BLaER1 (cell line): ENCODE results near the gene PTPN21.

Experiments used
- H3K27ac ChIP-seq: shearing (Covaris generic); formaldehyde crosslinking; 2 replicates; pipeline ENCODE4 v1.8.1; 2022
- H3K27me3 ChIP-seq: shearing (Covaris generic); formaldehyde crosslinking; 2 replicates; pipeline ENCODE4 v1.8.1; 2022
- H3K36me3 ChIP-seq: shearing (Covaris generic); formaldehyde crosslinking; 2 replicates; pipeline ENCODE4 v1.8.1; 2022
- H3K4me1 ChIP-seq: shearing (Covaris generic); formaldehyde crosslinking; 2 replicates; pipeline ENCODE4 v1.8.1; 2022
- H3K4me2 ChIP-seq: shearing (Covaris generic); formaldehyde crosslinking; 2 replicates; pipeline ENCODE4 v1.8.1; 2022
- H3K4me3 ChIP-seq: shearing (Covaris generic); formaldehyde crosslinking; 2 replicates; pipeline ENCODE4 v1.8.1; 2022
- H3K9ac ChIP-seq: shearing (Covaris generic); formaldehyde crosslinking; 2 replicates; pipeline ENCODE4 v1.8.1; 2022
- H3K9me3 ChIP-seq: shearing (Covaris generic); formaldehyde crosslinking; 2 replicates; pipeline ENCODE4 v1.8.1; 2022
- H4K20me1 ChIP-seq: shearing (Covaris generic); formaldehyde crosslinking; 2 replicates; pipeline ENCODE4 v1.8.1; 2022
- Cebpa-rat ChIP-seq: shearing (Covaris generic); IDR thresholded peaks from 2 replicates; pipeline ENCODE4 v1.8.1; 2022

The PTPN21 gene

DNA sequence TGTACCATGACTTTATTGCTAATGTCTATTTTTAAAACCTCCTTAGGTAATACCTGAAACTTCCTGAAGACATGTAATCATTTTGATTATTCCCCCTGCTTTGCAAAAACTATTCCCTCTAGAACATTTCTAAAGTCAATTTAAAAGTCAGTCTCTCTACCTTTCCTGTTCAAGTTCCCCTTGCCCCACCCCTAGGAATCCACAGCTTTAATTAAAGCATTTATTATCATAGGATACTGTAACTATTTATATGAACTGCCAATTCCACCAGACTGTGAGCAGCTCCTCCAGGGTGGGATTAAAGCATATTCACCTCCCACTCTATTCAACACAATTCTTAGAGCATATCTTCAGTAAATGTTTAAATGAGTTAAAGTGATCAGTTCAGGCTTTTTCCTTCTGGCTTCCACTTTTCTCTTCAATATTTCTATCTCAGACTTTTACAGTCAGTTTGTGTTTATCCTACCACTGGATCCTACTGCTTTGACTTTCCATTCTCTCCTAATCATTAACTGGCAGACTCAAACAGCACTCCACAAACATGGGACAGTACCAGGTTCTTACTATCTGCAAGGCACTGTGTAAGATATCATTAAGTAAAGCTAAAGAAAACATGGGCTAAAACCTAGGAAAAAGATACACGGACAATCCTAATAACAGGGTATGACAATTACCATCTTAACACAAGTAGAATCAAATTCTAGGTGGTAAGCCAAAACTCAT lies 39.1 kb downstream of the PTPN21 start:
- no peaks in the 10 kb centered on the region for H3K36me3 ChIP-seq
- no peak overlapping the region for H3K9ac ChIP-seq
- H3K4me2 ChIP-seq, result no peak overlapping the region
- no peak overlapping the region for H3K27ac ChIP-seq
- H3K9me3 ChIP-seq, result no peaks in the 10 kb centered on the region
- no peak overlapping the region for H3K4me3 ChIP-seq
- TF ChIP-seq Cebpa-rat, result no peak
- no peaks in the 10 kb centered on the region for H3K27me3 ChIP-seq
- H3K4me1 ChIP-seq, result no peaks in the 10 kb centered on the region
- no peaks in the 10 kb centered on the region for H4K20me1 ChIP-seq

DNA sequence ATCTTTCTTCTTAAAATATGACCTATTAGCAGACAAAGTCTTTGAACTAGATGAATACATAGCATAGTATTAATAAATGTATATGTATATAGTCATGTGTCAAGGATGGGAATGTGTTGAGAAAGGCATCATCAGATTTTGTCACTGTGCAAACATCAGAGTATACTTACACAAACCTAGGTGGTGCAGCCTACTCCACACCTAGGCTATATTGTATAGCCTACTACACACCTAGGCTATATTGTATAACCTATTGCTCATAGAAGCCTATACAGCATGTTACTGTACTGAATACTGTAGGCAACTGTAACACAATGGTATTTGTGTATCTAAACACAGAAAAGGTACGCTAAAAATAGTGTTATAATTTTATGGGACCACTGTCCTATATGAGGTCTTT lies 47.6 kb downstream of the PTPN21 start:
- H3K9me3 ChIP-seq, result no peaks in the 10 kb centered on the region
- H3K27me3 ChIP-seq, result no peaks in the 10 kb centered on the region
- no peak overlapping the region for H3K27ac ChIP-seq

DNA sequence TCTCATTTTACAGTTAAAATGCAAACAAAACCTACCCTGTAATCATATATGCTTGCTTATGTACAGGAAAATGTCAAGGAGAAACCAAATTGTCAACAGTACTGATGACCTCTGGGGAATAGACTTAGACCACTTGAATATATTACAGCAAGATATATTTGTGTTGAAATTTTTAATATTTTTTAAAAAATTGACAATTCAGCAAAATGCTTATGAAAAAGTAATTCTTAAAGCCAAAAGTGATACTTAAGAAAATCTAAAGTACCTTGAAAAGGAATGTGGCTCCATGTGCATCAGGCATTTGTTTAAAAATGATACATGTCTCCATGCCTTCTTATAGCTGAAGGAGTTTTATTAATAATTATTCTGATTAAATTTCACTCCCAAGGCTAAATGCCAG lies 49.2 kb downstream of the PTPN21 start:
- TF ChIP-seq Cebpa-rat, result no peak
- Histone ChIP-seq H3K9me3 (no peaks in the 10 kb centered on the region), H3K9ac (no peak overlapping the region), H3K36me3 (no peaks in the 10 kb centered on the region), H3K27me3 (no peaks in the 10 kb centered on the region), H3K27ac (no peak overlapping the region), H4K20me1 (no peaks in the 10 kb centered on the region), H3K4me1 (no peaks in the 10 kb centered on the region), H3K4me2 (no peak overlapping the region), H3K4me3 (no peak overlapping the region)

More for the DNA sequence above, 47.6 kb downstream of the PTPN21 start:
- H3K9ac ChIP-seq, result no peak overlapping the region
- no peak overlapping the region for H3K4me3 ChIP-seq
- H3K4me2 ChIP-seq, result no peak overlapping the region
- no peaks in the 10 kb centered on the region for H3K4me1 ChIP-seq
- no peaks in the 10 kb centered on the region for H4K20me1 ChIP-seq
- H3K36me3 ChIP-seq, result no peaks in the 10 kb centered on the region
- no peak for TF ChIP-seq Cebpa-rat

DNA sequence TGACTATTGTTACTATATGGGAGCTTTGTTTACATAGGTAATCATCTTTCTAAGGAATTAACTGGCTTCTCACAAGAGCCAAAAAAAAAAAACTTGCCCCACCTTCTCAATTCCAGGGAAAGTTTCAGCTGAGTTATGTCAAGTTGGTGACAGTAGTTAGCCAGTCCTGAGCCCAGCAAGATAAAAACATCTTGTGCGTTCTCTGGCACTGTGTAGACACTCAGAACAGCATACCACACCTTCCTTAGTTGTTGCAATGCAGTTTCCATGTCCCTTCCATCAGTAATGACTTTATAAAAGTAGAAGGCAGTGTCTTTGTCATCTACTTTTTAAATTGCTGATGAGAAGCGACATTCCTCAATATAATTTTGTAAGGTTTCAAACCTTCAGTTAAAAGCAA lies 50.2 kb downstream of the PTPN21 start:
- Histone ChIP-seq H3K36me3 (no peaks in the 10 kb centered on the region), H3K9me3 (no peaks in the 10 kb centered on the region), H3K27me3 (no peaks in the 10 kb centered on the region), H3K4me3 (no peak overlapping the region), H3K27ac (no peak overlapping the region), H4K20me1 (no peaks in the 10 kb centered on the region), H3K4me2 (no peak overlapping the region), H3K9ac (no peak overlapping the region), H3K4me1 (no peaks in the 10 kb centered on the region)
- no peak for TF ChIP-seq Cebpa-rat

DNA sequence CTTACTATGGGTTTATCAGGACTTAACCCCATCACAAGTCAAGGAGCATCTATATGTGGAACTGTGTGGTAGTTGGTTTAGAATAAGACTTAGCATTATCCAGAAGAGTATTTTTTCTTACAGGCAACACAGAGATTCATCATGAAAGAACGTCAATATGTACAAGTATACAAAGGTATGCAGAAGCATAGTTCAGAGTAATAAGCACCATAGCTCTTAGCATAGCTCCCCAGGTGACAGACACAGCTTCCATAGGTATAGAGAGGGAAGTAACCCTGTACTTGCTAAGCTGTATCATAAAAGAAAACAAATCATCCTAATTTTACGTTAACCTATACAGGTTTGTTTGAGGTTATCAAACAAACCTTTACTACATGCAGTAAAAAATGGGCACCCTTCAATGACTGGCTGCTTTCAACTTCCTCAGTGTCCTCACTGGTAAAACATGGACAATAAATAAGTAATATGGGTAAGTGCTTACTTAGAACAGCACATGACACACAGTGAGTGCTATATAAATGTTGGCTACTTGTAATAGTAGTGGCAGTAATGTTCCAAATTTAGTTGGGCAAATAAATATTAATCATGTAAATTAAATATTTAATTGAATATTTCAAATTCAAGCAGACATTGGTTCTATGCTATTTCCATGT lies 50.9 kb downstream of the PTPN21 start:
- no peak for TF ChIP-seq Cebpa-rat
- Histone ChIP-seq H3K36me3 (no peaks in the 10 kb centered on the region), H3K4me2 (no peak overlapping the region), H4K20me1 (no peaks in the 10 kb centered on the region), H3K4me1 (no peaks in the 10 kb centered on the region), H3K9me3 (no peaks in the 10 kb centered on the region), H3K9ac (no peak overlapping the region), H3K4me3 (no peak overlapping the region), H3K27ac (no peak overlapping the region), H3K27me3 (no peaks in the 10 kb centered on the region)

DNA sequence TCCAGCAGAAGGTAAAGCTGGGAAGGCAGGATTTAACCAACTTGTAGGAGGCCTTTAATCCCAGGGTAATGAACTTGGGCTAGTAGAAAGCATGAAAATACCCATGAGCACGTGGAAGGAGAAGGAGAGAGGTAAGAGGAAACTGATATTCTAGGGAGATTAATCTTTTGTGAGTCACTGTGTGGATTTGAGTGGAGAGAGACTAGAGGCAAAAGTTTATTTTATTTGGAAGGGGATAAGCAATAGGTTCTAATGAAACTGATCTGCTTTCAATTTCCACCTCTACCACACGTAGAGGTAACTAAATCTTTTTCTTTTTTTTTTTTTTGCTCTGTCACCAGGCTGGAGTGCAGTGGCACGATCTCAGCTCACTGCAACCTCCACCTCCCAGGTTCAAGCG lies 52.1 kb downstream of the PTPN21 start:
- Histone ChIP-seq H3K27me3 (no peaks in the 10 kb centered on the region), H4K20me1 (no peaks in the 10 kb centered on the region), H3K4me2 (no peak overlapping the region), H3K4me3 (no peak overlapping the region), H3K9ac (no peak overlapping the region), H3K9me3 (no peaks in the 10 kb centered on the region), H3K27ac (no peak overlapping the region), H3K4me1 (no peaks in the 10 kb centered on the region), H3K36me3 (no peaks in the 10 kb centered on the region)
- TF ChIP-seq Cebpa-rat, result no peak

DNA sequence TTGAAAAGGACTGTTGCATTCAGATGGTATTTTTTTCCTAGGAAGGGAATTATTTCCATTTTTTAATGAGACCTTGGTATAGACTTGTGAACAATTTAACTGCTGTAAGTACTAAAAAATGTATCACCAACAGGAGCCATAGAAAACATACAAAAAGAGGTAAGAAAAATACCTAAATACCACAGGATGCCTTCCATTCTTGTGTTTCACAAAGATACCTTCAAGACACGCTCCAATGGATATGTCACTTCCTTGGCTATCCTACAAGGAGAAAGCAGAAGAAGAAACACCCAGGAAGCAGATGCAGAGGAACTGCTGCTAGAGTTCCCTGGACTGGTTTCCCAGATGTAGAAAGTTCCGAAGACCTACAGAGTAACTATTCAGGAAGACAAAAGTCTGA lies 54.2 kb downstream of the PTPN21 start:
- Histone ChIP-seq H3K4me3 (no peak overlapping the region), H3K27ac (no peak overlapping the region), H3K9me3 (no peaks in the 10 kb centered on the region), H4K20me1 (no peaks in the 10 kb centered on the region), H3K4me1 (no peaks in the 10 kb centered on the region), H3K27me3 (no peaks in the 10 kb centered on the region), H3K9ac (no peak overlapping the region), H3K4me2 (no peak overlapping the region), H3K36me3 (no peaks in the 10 kb centered on the region)
- TF ChIP-seq Cebpa-rat, result no peak

DNA sequence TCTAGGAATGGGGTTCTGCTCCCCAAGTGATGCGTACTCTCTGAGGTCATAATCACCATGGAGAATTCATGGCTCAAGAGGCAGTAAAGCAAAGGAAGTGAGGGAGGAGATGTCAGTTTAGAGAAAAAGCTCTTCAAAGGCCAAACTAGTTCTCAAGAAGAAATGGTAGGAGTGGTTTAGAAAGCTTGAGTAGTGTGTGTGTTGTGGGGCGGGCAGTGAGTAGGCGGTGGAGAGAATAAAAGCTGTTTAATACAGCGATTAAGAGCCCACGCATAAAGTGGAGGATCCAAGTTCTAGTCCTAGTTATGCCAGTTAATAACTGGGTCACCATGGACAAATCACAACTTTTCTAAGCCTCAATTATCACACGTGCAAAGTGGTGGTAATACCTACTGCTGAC lies 55.6 kb downstream of the PTPN21 start:
- no peak overlapping the region for H3K9ac ChIP-seq
- H3K4me2 ChIP-seq, result no peak overlapping the region
- no peak overlapping the region for H3K4me3 ChIP-seq
- H3K36me3 ChIP-seq, result no peaks in the 10 kb centered on the region
- no peaks in the 10 kb centered on the region for H3K27me3 ChIP-seq
- H3K4me1 ChIP-seq, result no peaks in the 10 kb centered on the region
- no peaks in the 10 kb centered on the region for H3K9me3 ChIP-seq
- TF ChIP-seq Cebpa-rat, result no peak
- no peaks in the 10 kb centered on the region for H4K20me1 ChIP-seq
- no peak overlapping the region for H3K27ac ChIP-seq

DNA sequence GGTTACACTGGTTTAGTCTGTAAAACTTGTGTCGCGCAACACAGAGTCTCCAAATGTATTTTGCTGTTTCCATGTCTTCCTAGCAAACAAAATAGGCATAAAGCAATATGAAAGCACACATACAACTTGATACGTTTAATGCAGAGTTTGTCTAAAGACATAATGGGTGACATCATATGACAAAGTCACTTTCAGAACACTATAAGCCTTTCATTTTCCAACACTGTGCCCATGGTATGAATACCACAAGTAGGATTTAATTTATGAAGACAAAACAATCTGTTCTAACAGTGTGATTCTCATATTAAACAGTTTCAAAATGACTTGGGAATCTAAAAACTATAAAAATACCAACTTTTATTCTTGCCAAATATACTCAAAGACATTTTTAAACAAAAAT lies 58.4 kb downstream of the PTPN21 start:
- Histone ChIP-seq H3K27ac (no peak overlapping the region), H3K9me3 (no peaks in the 10 kb centered on the region), H3K9ac (no peak overlapping the region), H3K27me3 (no peaks in the 10 kb centered on the region), H3K36me3 (no peaks in the 10 kb centered on the region), H3K4me1 (no peaks in the 10 kb centered on the region), H4K20me1 (no peaks in the 10 kb centered on the region), H3K4me3 (no peak overlapping the region), H3K4me2 (no peak overlapping the region)
- TF ChIP-seq Cebpa-rat, result no peak

DNA sequence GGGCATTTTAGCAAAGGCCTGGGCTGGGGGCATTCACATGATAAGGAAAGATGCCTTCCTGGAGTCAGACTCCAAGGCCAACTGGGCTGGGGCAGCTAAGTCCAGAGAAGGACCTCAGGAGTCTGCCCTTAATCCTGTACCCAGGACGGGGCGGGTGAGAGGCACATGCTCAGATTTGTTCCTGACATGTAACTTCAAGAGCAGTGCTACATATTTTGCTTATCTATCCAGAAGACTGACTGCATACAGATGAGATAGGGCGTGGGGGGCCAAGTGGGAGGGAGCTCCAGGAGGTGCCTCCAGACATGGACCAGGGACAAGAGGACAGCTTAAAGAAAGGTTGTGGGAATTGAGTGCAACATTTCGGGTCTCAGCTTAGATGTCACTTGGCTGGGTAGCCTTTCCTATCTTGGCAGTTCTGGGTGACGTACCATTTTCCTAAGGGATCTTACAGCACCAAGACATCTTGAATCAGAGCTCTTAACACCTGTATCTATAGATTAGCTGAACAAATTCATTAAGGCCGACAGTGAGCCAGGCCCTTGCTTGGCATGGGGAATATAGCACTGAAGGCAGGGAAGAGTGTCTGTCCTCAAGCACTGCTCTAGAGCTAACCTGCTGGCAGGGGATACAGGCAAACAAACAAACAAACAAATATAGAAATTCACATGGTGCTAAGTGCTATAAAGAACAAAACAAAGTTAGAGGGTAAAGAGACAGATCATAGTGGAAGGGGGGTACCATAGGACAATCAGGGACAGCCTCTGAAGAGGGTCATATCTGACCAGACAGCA lies 61.2 kb downstream of the PTPN21 start:
- H3K4me2 ChIP-seq, result no peak overlapping the region
- H3K27ac ChIP-seq, result no peak overlapping the region
- H3K9me3 ChIP-seq, result no peaks in the 10 kb centered on the region
- no peaks in the 10 kb centered on the region for H3K4me1 ChIP-seq
- no peak overlapping the region for H3K9ac ChIP-seq
- no peaks in the 10 kb centered on the region for H3K27me3 ChIP-seq
- H3K4me3 ChIP-seq, result no peak overlapping the region
- no peaks in the 10 kb centered on the region for H3K36me3 ChIP-seq
- H4K20me1 ChIP-seq, result no peaks in the 10 kb centered on the region
- no peak for TF ChIP-seq Cebpa-rat
